Vagina (tissue), 2 donors: ENCODE measurements around the gene PRR11.

Experiments
- CTCF ChIP-seq, 3 experiments: fragments of 450-650 bp in 2 of 3; fragments of 200-600 bp in 1 of 3; sonication (generic) in 1 of 3; IDR thresholded peaks; one replicate each; pipeline ENCODE4 v1.5.1; 2017 to 2019; ENCODE audit warnings: antibody characterized with exemption in 3 of 3, mild to moderate bottlenecking in 2 of 3, moderate library complexity in 2 of 3
- POLR2A ChIP-seq, 2 donors: fragments of 450-650 bp; IDR thresholded peaks; one replicate each; pipeline ENCODE4 v1.6.1; 2017; ENCODE audit warnings: antibody characterized with exemption in 2 of 2, mild to moderate bottlenecking in 2 of 2, moderate library complexity in 2 of 2
- POLR2AphosphoS5 ChIP-seq, 2 donors: sonication (generic); formaldehyde crosslinking; IDR thresholded peaks; one replicate each; pipeline ENCODE4 v1.9.0; 2017; ENCODE audit warnings: antibody characterized with exemption in 2 of 2, mild to moderate bottlenecking in 2 of 2, low read depth in 1 of 2; ENCODE audit not compliant: insufficient read depth in 1 of 2

- TF ChIP-seq POLR2A (IDR thresholded peaks at IDR 0.05) (no peak), CTCF (IDR thresholded peaks at IDR 0.05) (no peak), POLR2AphosphoS5 (IDR thresholded peaks at IDR 0.05; ENCODE audit: insufficient read depth in 1 of 2, low read depth in 1 of 2) (no peak)
Measured at GRCh38 chr17:59186850-59187249, 31.3 kb downstream of the PRR11 start.
